AG08395 (cell line): Measurements from ENCODE around the gene IPCEF1.

Source experiments
- DNase-seq: peaks from one replicate; pipeline ENCODE4 v3.0.0; 2012; ENCODE audit warnings: mixed read lengths, low spot score

The IPCEF1 gene

DNA sequence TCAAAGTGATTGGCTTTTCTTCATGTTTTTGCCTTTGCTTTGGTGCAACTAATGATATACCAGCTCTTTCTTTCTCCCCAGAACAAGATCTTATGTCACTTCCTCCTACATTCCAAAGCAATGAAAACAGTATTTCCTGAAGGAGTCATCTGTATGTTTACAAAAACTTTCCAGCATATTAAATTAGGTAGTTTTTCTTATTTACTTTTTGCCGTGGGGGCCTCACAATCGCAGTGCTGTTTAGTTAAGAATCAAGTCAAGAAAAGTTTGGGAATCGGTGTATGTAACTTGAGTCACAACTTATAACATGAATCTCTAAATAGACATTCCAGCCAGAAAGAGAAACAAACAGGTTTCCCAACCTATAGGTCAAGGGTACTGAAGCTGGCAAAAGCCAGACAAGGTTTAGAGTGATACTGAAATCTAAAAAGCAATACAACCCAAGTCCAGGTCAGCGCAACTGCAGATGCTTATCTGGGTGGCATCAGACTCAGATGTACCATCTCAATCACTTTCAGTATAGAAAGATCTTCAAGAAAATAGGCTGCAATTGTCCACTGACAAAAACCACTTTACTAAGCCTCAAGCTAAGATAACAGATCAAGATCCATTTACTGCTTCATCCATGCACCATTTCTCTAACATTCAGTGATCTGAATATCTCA is 63.6 kb downstream of the IPCEF1 start:
- peak; percentile 66 for DNase-seq

DNA sequence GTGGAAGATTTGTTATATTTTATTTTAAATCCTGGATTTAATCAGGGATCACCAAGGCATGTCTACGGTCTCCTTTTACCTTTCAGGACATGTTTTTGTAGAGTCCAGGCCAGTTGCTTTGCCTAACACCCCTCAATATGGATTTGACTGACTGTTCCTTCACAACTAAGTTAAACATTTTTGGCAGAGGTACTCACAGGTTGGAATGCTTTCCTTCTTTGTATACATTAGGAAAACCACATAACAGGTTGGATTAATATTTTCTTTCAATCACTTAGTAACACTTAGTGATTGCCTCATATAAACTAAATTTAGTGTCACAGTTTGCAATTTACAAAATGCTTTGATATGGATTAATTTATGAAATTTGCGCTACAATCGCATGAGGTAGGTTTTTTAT is 64.5 kb downstream of the IPCEF1 start:
- DNase-seq: no peak

DNA sequence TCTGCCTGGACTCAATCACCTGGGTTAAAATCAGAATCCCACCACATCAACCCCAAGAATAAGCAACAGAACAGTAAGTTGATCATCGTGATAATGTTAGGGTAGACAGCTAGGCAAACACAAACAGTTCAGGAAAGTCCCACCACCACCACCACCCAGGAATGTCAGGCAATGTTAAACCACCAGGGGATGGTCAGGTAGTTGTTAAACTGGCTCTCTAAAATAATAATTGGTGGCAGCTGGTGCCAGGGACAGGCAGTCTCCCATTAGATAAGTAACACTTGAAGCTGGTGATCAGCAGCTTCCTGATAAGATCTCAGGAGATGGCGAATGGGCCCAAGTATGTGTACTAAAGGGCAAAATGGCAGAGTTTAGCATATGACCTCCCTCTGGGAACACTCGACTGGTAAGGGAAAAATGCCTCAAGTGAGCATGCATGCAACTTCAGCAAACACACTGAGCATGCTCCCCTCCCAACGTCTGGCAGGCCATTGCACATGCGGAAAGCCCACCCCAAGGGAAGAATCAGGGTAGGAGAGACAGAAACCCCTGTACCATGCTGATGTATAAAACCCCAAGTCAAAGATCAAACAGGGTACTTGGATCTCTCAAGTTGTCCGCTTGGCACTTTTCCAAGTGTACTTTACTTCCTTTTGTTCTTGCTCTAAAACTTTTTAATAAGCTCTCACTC is 66.6 kb downstream of the IPCEF1 start:
- DNase-seq: no peak

DNA sequence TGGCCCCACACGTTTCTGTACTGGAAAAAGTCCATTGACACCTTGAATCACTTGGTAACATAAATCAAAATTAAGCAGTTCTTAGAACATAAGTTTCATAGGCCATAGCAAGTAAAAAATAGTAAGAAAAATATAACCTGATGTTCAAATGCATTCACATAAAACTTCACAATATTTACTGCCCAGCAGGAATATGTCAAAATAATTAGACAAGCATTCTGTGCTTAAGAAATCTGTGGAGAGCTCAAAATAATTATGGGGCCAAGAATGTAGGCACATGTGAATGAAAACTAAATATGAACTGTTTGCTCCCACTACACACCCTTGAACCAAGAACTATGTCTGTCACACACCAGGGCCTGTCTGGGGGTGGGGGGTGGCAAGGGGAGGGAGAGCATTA is 70.8 kb downstream of the IPCEF1 start:
- no peak for DNase-seq

DNA sequence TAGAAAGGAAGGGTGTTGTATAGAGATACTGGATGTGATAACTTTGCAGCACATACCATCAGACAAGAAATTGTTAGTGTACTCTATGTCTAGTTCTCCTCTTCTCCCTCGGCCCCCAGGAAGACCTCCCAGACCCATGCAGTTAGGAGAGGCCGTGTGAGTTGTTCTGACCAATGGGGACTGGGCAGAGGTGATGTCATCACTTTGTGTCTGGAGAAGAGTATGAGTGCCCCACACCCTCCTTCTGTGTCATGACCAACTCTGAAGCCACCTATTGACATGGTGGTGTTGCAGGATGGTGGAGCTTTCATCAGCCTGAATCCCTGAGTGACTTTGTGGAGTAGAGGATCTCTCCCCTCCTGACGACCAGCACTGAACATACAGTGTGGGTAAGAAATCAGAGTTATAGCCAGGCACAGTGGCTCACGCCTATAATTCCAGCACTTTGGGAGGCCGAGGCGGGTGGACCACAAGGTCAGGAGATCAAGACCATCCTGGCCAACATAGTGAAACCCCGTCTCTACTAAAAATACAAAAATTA is 72.2 kb downstream of the IPCEF1 start:
- no peak for DNase-seq

DNA sequence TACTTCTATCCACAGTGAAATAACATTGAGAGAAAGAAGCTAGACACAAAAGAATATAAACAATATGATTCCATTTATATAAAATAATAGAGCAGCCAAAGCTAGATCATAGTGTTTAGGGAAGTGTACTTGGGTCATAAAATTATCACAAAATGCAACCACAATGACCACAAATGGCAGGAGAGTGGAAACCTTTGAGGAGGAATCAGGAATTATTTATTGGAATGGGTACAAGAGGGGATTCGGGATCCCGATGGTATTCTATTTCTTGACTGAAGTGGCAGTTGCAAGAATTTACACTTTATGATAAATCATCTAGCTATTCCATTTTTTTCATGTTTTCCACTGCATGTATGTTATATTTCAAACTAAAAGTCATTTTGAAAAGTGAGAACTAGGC is 76.1 kb downstream of the IPCEF1 start:
- no peak for DNase-seq

DNA sequence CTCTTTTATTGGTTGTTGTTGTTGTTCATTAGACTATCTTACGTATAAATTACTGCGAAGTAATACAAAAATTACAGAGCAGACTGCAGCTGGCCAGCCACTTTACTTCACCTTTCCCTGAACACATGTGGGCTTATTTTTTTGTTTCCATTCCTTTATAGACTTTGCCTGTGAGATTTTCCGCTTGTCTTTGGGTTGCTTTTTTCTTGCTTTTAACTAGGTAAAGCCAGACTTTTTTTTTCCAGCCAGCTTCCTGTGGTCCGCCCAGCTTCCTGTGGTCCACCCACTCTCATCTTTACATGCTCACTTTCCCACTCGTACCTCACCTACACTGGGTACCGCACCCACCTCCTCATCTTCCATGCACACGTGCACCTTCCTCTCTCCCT is 79.0 kb downstream of the IPCEF1 start:
- no peak for DNase-seq

DNA sequence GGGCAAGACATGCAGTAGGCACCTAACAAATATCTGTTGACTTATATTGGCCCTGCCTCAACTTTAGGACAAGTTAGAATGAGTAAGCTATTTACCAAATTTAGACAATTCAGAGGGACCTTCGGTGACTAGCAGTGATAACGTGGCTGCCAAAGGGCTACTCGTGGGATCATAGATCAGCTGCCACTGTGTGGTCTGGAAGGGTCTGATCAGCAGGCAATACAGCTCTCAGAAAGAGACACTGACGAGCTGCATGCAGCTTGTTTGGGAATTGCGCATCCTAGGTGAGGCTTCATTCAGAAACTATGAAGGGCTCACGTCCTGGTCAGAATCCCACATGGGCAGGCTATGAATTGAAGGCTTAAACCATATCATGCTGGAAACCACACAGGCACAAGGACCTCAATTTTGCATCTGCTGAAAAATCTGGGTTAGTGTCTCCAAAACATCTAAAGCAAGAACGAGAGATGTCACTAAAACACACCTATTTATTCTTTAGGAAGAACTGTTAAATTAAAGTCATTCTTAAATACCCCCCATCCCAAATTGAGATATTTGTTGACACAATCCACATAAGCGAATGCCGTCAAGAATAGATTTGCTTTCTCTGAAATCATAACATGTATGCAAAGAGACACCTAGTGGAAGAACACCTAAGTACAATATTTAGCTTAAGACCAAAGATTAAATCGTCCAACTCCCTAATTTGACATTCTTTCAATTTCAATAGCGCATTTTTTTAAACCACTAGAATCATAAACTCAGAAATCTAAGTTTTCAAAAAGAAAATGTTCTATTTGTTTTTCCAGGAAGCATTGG is 79.6 kb downstream of the IPCEF1 start:
- peak; percentile 56 for DNase-seq

DNA sequence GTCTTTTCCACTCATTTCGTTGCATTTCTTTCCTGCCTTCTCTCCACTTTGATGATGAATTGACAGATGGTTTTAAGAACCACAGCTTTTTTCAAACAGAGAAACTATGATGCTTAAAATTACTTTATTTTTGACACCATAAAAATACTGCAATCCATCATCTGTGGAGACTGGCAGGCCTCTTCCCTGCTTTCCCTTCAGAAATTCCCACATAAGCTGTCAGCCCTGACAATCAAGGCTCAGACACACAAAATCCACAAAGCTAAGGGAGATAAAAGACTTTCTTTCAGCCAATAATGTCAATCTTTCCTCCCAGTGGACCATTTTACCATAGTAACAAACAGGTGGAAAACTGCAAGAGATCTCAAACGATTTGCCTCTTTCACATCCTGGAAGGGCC is 82.4 kb downstream of the IPCEF1 start:
- no peak for DNase-seq

DNA sequence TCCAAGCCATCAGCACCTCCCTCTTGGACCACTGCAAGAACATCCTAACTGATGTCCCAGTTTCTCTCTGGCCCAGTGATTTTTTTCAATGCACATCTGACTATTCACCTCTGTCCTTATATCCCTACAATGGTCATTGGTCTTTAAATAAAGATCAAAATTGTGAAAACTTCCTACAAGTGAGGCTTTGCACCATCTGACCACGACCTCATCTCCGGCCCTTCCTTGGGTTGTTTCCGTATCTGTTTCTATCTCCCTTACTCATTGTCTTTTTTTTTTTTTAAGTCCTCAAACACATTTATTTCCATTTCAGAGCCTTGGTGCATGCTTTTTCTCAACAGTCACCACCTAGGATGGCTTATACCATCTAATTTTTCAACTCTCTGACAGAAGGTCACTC is 88.1 kb downstream of the IPCEF1 start:
- DNase-seq: no peak

DNA sequence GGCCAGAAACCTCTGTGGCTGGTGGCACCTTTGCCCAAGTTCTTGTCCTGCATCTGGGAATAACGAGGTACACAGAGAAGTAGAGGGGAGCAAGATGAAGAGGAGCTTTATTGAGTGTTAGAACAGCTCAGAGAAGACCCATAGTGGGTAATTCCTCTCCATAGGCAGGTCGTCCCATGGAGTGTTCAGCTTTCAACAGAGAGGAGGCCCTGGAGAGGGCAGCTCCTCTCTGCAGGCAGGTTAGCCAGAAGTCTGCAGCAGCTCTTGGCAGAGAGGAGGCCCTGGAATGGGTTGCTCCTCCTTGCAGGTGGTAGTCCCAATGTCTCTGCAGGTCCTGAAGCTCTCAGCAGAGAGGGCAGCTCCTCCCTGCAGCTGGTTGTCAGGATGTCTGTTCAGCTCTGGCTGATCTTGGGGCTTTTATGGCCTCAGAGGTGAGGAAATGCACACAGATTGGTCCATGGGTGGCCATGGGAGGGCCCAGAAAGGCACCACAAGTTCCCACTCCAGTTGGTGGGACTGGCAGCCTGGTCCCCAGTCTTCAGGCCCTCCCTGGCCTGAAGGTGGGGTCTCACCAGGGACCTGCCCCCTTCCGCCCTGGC is 89.0 kb downstream of the IPCEF1 start:
- DNase-seq: no peak

DNA sequence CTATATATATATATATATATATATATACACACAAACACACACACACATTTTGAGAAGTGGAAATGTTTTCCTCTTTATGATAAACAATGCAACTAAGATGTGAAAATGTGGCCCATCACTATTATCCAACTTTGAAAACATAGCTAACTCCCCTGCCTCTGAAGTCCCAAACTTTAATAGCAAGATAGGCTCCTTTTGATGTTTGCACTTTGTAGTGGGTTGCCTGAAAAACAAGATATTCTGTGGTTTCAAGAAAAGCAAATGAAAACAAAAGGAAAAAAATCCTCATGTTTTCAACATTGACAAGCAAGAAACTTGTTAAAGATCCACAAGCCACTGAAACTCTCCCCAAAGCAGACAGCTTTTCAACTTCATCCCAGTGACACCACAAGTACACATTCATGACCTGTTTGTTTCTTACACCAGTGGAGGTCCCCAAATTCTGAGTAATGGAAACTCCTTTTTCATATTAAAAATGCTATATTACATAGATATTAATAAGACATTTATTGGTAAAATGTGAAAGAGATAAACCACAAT is 90.0 kb downstream of the IPCEF1 start:
- no peak for DNase-seq

DNA sequence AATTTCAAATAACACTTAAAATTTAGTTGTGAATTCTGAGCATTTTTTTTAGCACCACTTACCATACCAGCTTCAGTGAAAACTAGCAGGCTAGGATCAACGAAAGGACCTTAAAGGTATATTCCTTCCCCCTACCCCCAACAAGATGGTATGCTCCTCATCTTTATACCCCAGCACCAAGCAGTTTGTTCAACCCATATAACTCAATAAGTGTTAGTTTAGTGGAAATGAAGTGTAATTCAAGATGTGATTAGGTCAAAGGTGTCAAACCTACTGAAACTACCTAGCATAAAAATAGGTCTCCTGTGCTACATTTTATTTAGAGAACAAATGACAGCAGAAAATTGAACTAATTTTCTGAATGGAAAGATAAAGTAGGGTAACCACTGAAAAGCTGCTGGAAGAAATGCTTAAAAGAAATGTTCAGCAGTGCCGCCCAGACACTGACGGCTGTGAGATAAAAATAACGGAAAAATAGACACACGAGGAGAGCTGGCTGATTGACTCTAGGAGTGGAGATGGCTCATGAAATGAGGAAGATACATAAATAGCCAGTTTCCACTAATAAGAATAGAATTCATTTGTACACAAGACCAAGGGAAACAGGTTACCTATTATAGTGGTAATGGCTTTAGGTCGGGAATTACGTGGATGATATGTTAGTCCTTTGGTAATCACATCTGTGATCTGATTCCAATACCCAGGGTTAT is 94.8 kb downstream of the IPCEF1 start:
- DNase-seq: no peak

DNA sequence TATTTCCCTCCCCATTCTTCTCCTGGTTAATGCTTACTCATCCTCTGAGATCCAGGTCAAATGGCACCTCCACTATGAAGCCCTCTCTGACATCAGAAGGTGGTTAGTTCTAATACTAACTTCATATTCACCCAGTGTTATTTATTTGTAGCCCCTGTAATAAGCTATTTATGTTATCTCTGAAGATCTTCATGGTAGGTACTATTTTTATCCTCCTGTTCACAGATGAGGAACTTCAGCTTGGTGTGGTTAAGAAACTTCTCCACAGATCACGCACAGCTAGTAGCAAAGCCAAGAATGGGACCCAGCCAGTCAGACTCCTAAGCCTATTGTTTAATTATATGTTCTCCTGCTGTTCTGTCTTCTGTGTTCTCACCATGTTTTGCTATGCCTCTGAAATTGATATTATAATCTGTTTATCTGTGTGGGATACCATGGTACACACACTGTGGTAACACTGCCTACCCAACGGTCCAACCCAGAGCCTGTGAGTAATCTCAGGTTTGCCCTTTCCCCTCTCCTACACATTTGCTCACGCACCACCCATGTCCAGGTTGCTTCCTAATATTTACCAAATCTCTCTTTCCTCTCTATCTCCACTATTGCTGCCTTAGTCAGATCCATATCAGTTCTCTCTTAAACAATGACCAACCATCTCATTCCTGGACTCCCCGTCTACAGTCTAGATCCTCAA is 98.4 kb downstream of the IPCEF1 start:
- DNase-seq: no peak

DNA sequence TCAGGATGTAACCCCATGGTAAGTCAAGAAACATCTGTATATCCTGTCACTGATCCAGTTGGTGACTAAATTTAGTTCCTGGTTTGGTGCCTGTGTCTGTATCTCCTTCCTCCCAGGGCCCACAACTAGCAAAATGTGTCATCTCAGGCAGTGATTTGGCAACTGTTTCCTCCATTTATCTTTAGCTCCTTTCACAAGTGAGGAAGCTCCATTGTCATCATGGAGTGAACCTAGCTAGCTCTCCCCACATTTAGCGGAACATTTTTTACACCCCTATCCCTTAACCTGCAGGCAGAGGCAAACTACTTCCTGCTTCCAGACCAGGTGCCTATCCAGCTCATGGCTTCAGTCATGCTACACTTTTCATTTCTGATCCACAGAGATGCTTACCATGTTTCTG is 99.5 kb downstream of the IPCEF1 start:
- DNase-seq: no peak

DNA sequence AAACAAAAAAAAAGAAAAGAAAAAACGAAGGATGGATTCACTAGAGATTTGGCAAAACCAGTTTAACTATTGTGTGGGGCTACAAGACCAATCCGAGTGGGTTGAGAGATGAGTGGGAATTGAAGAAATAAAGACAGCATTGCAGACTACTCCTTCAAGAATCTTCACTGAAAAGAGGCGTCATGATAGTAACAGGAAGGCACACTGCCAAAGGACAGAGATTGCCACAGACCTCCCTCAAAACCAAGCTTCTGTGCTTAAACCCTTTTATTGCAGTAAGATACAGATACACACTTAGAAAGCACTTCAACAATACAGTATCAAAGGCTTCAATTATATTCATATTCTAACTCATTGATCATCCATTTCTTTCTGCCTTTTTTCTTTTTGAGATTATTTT is 103.9 kb downstream of the IPCEF1 start:
- DNase-seq: no peak

DNA sequence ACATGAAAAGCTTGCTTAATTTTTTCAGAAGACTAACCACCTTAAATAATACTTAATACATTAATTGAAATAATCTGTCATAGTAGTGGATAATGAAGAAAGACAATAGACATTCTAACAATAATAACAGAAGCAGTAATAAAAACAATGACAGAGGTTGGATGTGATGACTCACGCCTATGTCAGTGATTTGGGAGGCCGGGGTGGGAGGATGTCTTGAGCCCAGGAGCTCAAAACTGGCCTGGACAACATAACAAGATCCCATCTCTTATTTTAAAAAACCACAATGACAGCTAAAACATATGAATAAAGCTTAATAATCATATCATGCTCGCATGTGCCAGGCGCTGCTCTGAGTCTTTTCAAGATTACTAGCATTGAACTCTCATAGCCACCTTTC is 105.5 kb downstream of the IPCEF1 start:
- no peak for DNase-seq

DNA sequence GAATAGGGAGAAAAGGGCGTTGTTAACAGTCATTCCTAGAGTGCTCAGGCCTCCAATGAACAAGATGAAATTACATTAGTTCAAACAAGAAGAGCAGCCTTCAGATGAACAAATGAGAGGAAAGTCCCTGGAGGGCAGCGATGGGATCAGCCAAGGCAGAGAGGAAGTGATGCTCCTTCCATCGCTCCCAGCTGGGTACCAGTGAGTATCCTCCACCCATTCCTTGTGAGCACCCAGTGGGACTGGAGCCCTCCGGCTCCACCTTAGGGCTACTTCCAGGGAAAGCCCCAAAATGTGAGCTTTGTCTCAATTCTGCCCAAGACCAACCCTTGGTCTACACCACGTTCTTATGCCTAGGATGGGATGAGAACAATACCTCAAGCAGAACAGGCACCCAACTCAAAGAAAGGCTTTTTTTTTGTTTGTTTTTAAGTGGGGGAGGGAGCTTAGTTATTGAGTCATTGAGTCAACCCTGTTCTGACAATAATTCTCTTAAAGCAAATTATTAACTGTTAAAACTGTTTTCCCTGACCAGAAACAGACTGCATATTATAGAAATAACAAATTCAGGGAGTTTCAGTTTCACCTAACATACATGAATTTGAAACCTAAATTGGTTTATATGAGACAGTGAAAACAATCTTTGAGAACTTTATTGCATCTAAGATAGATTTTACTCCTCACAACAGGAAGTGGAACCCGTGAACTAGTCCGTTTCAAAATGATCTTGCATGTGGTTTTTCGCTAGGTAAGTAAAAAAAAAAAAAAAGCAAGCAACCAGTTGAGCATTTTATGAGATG is 106.9 kb downstream of the IPCEF1 start:
- no peak for DNase-seq

DNA sequence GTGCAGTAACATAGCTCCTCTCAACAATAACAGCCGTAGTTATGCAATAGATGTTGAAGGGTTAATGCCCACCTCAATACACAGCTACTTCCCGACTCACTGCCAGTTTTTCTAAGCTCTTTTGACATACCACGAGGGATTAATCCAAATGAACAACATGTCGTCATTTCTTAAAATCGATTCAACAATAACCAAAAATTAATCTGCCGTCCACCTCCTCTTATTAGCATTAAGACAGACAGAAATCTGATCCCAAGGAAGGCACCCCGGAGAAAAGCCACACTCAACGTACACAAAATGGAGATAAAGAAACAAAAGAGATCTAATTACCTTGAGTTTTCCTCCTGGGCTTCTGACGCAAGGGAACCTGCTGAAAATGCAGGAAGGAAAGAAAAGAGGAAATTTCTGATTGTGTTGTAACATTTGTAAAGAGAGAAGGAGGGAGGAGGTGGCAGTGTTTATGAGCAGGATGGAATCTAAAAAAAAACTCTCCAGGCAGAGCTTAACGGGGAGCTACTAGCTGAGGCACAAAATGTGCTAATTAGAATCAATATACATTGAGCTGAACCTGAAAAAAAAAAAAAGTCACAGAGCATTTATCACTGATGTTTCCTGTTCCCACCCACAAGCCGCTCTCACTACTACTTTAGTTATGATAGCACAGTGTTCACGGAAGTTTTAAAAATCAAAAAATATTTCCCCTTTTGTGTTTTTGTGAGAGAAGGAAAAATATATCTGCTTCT is 109.3 kb downstream of the IPCEF1 start:
- no peak for DNase-seq
